ENCODE results near the gene GAST. TPM values are rescaled to one million over a fixed set of nuclear protein-coding genes. Genes with fewer than 3 reads are reported as not detected.
A peak's percentile ranks its signal among the peaks of the same experiment; 100 is the strongest.

Gene GAST
- total RNA-seq, 4 donors from 2014 or later, result not detected

GRCh38 chr17:41689497-41690299 lies 22.4 kb upstream of the GAST start:
- H3K27me3 ChIP-seq, result no peaks in the 10 kb centered on the region
- H3K36me3 ChIP-seq, result peaks cover 0 to 47% (median 26%) of the 10 kb centered on the region in 4 donors
- H3K4me3 ChIP-seq, result peak overlapping the region; percentile 50 to 90 (median 64)
- in situ Hi-C loops (cut with MboI; ENCODE audit: low pct_ligation_motif_present in 1 of 4, low pct_unique_long_range_greater_than_20kb in 1 of 4, low sequenced_read_pairs in 3 of 4), result no loop called here
- H3K4me1 ChIP-seq, result peaks cover 17 to 33% (median 21%) of the 10 kb centered on the region in 4 donors
- DNase-seq, result peak; percentile 34
- WGBS, 2 donors (ENCODE audit: low coverage in 1 of 2), result 0 to 2% methylated on average over 3 to 27 of the region's 27 CpGs
- TF ChIP-seq POLR2A (IDR thresholded peaks at IDR 0.05), result no peak
- no peak for TF ChIP-seq EP300 (IDR thresholded peaks at IDR 0.05; ENCODE audit: low read depth)
- TF ChIP-seq, protein P1, sequence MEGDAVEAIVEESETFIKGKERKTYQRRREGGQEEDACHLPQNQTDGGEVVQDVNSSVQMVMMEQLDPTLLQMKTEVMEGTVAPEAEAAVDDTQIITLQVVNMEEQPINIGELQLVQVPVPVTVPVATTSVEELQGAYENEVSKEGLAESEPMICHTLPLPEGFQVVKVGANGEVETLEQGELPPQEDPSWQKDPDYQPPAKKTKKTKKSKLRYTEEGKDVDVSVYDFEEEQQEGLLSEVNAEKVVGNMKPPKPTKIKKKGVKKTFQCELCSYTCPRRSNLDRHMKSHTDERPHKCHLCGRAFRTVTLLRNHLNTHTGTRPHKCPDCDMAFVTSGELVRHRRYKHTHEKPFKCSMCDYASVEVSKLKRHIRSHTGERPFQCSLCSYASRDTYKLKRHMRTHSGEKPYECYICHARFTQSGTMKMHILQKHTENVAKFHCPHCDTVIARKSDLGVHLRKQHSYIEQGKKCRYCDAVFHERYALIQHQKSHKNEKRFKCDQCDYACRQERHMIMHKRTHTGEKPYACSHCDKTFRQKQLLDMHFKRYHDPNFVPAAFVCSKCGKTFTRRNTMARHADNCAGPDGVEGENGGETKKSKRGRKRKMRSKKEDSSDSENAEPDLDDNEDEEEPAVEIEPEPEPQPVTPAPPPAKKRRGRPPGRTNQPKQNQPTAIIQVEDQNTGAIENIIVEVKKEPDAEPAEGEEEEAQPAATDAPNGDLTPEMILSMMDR (IDR thresholded peaks at IDR 0.05), result peak; percentile 53 to 91 (median 66)
- peak in 1 of 3 donors; percentile 4 for TF ChIP-seq POLR2AphosphoS5 (IDR thresholded peaks at IDR 0.05)
- no peaks in the 10 kb centered on the region for H3K9me3 ChIP-seq
- peak overlapping the region; percentile 97 to 100 (median 98) for H3K27ac ChIP-seq
- intact Hi-C loops (cut with DNase I; ENCODE audit: low total_unique reads), result no loop called here

DNA sequence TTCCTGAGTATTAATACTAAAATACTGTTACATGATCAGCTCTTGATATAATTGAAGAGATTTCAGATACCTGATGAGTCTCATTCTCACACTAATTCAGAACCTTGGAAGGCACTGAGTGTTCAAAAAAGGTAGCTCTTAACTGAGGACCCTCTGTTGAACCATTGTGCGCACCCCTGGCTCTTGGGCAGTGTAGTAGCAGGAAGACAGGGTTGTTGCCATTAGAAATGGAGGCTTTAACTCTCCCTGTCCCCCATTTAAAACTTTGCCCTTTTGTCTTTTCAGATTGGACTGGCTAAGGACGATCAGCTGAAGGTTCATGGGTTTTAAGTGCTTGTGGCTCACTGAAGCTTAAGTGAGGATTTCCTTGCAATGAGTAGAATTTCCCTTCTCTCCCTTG lies 21.6 kb upstream of the GAST start:
- intact Hi-C loops (cut with DNase I; ENCODE audit: low total_unique reads) (no loop called here), in situ Hi-C loops (cut with MboI; ENCODE audit: low pct_ligation_motif_present in 1 of 4, low pct_unique_long_range_greater_than_20kb in 1 of 4, low sequenced_read_pairs in 3 of 4) (no loop called here)
- WGBS, 2 donors (ENCODE audit: low coverage in 1 of 2), result 51 to 62% methylated on average over 2 of the region's 2 CpGs
- Histone ChIP-seq H3K4me1 (peaks cover 17 to 35% (median 21%) of the 10 kb centered on the region in 4 donors), H3K36me3 (peaks cover 0 to 47% (median 26%) of the 10 kb centered on the region in 4 donors), H3K27ac (peak overlapping the region; percentile 97 to 100 (median 98)), H3K9me3 (no peaks in the 10 kb centered on the region), H3K4me3 (peak overlapping the region in 2 of 4 donors; percentile 70 to 90), H3K27me3 (no peaks in the 10 kb centered on the region)
- no peak for DNase-seq
- TF ChIP-seq POLR2AphosphoS5 (IDR thresholded peaks at IDR 0.05), result no peak
- no peak for TF ChIP-seq POLR2A (IDR thresholded peaks at IDR 0.05)

DNA sequence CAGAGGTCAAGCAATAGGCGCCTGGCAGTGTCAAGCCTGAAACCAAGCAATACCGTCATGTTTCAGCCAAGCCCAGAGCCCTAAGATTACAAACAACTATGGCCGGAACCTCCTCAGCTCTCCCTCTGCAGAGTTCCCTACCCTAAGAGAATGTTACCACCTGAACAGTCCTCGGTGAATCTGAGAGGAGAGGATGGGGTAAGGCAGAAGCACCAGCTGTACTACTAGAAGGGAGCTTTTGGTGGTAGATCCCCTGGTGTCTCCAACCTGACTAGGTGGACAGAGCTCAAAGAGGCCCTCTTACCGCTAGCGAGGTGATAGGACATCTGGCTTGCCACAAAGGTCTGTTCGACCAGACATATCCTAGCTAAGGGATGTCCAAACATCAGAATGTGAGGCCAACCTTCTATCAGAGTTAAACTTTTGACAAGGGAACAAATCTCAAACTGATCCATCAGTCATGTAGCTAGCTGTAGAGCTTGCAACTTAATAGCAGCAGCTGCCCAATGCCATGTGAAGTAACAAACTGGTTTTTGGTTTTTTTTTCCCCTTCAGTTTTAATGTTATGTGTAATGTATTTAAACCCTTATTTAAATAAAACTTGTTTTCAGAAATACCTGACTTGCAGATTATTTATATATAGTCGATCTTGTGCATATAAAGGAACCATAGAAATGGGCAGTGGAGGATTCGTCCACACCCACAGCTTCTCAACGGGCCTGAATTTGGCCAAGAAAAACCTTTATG lies 20.9 kb upstream of the GAST start:
- peak overlapping the region; percentile 97 to 100 (median 98) for H3K27ac ChIP-seq

DNA sequence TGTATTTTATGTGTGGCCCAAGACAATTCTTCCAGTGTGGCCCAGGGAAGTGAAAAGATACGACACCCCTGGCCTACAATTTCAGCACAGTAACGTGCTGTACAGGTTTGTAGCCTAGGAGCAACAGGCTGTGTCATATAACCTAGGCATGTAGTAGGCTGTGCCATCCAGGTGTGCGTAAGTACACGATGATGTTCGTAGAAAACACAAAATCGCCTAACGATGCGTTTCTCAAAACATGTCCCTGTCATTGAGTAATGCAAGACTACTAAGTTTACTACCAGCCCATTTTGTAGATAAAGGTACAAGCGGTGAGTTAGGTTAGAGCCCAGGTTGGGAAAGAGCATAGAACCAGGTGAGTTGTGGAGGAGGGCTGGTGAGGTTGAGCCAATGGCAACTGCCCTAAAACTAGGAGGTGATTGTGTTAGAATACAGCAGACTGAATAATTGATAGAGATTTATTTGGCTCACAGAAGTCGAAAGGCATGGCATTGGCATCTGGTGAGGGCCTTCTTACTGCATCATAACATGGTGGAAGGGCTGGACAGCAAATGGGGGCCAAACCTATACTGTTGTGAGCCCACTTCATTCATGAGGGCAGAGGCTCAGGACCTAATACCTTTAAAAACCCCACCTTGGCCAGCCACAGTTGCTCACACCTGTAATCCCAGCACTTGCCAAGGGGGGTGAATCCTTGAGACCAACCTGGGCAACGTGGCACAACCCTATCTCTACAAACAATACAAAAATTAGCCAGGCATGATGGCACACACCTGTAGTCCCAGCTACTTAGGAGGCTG lies 19.2 kb upstream of the GAST start:
- peaks cover 0 to 47% (median 26%) of the 10 kb centered on the region in 4 donors for H3K36me3 ChIP-seq
- H3K27me3 ChIP-seq, result no peaks in the 10 kb centered on the region
- no peaks in the 10 kb centered on the region for H3K9me3 ChIP-seq
- DNase-seq, result no peak
- TF ChIP-seq, protein P1 (IDR thresholded peaks at IDR 0.05), result no peak
- TF ChIP-seq EP300 (IDR thresholded peaks at IDR 0.05; ENCODE audit: low read depth), result no peak
- peak in 2 of 3 donors; percentile 8 to 23 for TF ChIP-seq POLR2AphosphoS5 (IDR thresholded peaks at IDR 0.05)
- no peak overlapping the region for H3K27ac ChIP-seq
- in situ Hi-C loops (cut with MboI; ENCODE audit: low pct_ligation_motif_present in 1 of 4, low pct_unique_long_range_greater_than_20kb in 1 of 4, low sequenced_read_pairs in 3 of 4), result no loop called here
- H3K4me3 ChIP-seq, result no peak overlapping the region
- H3K4me1 ChIP-seq, result peaks cover 22 to 53% (median 39%) of the 10 kb centered on the region in 4 donors
- intact Hi-C loops (cut with DNase I; ENCODE audit: low total_unique reads), result no loop called here
- WGBS, 2 donors (ENCODE audit: low coverage in 1 of 2), result 87 to 98% methylated on average over 7 to 11 of the region's 11 CpGs

More for the DNA sequence above, 20.9 kb upstream of the GAST start:
- no peaks in the 10 kb centered on the region for H3K9me3 ChIP-seq
- no peaks in the 10 kb centered on the region for H3K27me3 ChIP-seq
- in situ Hi-C loops (cut with MboI; ENCODE audit: low pct_ligation_motif_present in 1 of 4, low pct_unique_long_range_greater_than_20kb in 1 of 4, low sequenced_read_pairs in 3 of 4), result no loop called here
- peak in 1 of 3 donors; percentile 7 for TF ChIP-seq POLR2AphosphoS5 (IDR thresholded peaks at IDR 0.05)
- TF ChIP-seq, protein P1 (IDR thresholded peaks at IDR 0.05), result no peak
- intact Hi-C loops (cut with DNase I; ENCODE audit: low total_unique reads), result no loop called here
- H3K36me3 ChIP-seq, result peaks cover 0 to 47% (median 26%) of the 10 kb centered on the region in 4 donors
- DNase-seq, result no peak
- 33 to 72% methylated on average over 1 to 10 of the region's 10 CpGs for WGBS, 2 donors (ENCODE audit: low coverage in 1 of 2)
- H3K4me1 ChIP-seq, result peaks cover 19 to 42% (median 27%) of the 10 kb centered on the region in 4 donors
- H3K4me3 ChIP-seq, result peak overlapping the region in 1 of 4 donors; percentile 70

All from transverse colon (tissue), 4 donors.